Measurements from ENCODE around the gene TRAF6.

- TF ChIP-seq POLR2A (IDR thresholded peaks at IDR 0.05) (no peak), POLR2AphosphoS5 (IDR thresholded peaks at IDR 0.05) (no peak), CTCF (IDR thresholded peaks at IDR 0.05) (no peak)
Observed at GRCh38 chr11:36509201-36509639, 852 bp downstream of the TRAF6 start.

Data from prostate gland (tissue), 2 donors.